ENCODE measurements around the gene CACNA1C. TPM values are rescaled to one million over a fixed set of nuclear protein-coding genes. Genes with fewer than 3 reads are reported as not detected.

Gene CACNA1C
- total RNA-seq, 4 donors from 2014 or later = 0.38 to 2.4 (median 1.4) TPM

- intact Hi-C loops (cut with DNase I; ENCODE audit: low total_unique reads) = no loop called here
- 69 to 76% methylated on average over 4 of the region's 4 CpGs for WGBS, 2 donors
- H3K4me3 ChIP-seq (ENCODE audit: low read depth, poor library complexity, severe bottlenecking) = no peak overlapping the region
- DNase-seq (ENCODE audit: low spot score in 2 of 2) = no peak
- TF ChIP-seq POLR2A (IDR thresholded peaks at IDR 0.05) = no peak
- TF ChIP-seq, protein P1, sequence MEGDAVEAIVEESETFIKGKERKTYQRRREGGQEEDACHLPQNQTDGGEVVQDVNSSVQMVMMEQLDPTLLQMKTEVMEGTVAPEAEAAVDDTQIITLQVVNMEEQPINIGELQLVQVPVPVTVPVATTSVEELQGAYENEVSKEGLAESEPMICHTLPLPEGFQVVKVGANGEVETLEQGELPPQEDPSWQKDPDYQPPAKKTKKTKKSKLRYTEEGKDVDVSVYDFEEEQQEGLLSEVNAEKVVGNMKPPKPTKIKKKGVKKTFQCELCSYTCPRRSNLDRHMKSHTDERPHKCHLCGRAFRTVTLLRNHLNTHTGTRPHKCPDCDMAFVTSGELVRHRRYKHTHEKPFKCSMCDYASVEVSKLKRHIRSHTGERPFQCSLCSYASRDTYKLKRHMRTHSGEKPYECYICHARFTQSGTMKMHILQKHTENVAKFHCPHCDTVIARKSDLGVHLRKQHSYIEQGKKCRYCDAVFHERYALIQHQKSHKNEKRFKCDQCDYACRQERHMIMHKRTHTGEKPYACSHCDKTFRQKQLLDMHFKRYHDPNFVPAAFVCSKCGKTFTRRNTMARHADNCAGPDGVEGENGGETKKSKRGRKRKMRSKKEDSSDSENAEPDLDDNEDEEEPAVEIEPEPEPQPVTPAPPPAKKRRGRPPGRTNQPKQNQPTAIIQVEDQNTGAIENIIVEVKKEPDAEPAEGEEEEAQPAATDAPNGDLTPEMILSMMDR (IDR thresholded peaks at IDR 0.05) = no peak
Observed at GRCh38 chr12:2306735-2307134, 253.9 kb downstream of the CACNA1C start.

GRCh38 chr12:2307550-2307949 is 254.8 kb downstream of the CACNA1C start:
- DNase-seq (ENCODE audit: low spot score in 2 of 2) = no peak
- no peak overlapping the region for H3K4me3 ChIP-seq (ENCODE audit: low read depth, poor library complexity, severe bottlenecking)
- intact Hi-C loops (cut with DNase I; ENCODE audit: low total_unique reads) = no loop called here
- WGBS, 2 donors = 94 to 96% methylated on average over 3 of the region's 3 CpGs
- TF ChIP-seq POLR2A (IDR thresholded peaks at IDR 0.05) = no peak
- TF ChIP-seq, protein P1 (IDR thresholded peaks at IDR 0.05) = no peak

GRCh38 chr12:2309647-2310046 is 256.9 kb downstream of the CACNA1C start:
- 81 to 84% methylated on average over 5 of the region's 5 CpGs for WGBS, 2 donors
- no peak overlapping the region for H3K4me3 ChIP-seq (ENCODE audit: low read depth, poor library complexity, severe bottlenecking)
- no peak for TF ChIP-seq POLR2A (IDR thresholded peaks at IDR 0.05)
- TF ChIP-seq, protein P1 (IDR thresholded peaks at IDR 0.05) = no peak
- intact Hi-C loops (cut with DNase I; ENCODE audit: low total_unique reads) = no loop called here
- no peak for DNase-seq (ENCODE audit: low spot score in 2 of 2)

GRCh38 chr12:2311020-2311778 is 258.4 kb downstream of the CACNA1C start:
- H3K4me3 ChIP-seq (ENCODE audit: low read depth, poor library complexity, severe bottlenecking) = no peak overlapping the region
- TF ChIP-seq POLR2A (IDR thresholded peaks at IDR 0.05) = no peak
- TF ChIP-seq, protein P1 (IDR thresholded peaks at IDR 0.05) = no peak
- intact Hi-C loops (cut with DNase I; ENCODE audit: low total_unique reads) = no loop called here
- DNase-seq (ENCODE audit: low spot score in 2 of 2) = no peak
- 55 to 56% methylated on average over 15 of the region's 15 CpGs for WGBS, 2 donors

- DNase-seq (ENCODE audit: low spot score in 2 of 2) = no peak
- TF ChIP-seq, protein P1 (IDR thresholded peaks at IDR 0.05) = no peak
- 85 to 88% methylated on average over 7 of the region's 7 CpGs for WGBS, 2 donors
- H3K4me3 ChIP-seq (ENCODE audit: low read depth, poor library complexity, severe bottlenecking) = no peak overlapping the region
- intact Hi-C loops (cut with DNase I; ENCODE audit: low total_unique reads) = no loop called here
Observed at GRCh38 chr12:2312175-2312574, 259.4 kb downstream of the CACNA1C start.

DNA sequence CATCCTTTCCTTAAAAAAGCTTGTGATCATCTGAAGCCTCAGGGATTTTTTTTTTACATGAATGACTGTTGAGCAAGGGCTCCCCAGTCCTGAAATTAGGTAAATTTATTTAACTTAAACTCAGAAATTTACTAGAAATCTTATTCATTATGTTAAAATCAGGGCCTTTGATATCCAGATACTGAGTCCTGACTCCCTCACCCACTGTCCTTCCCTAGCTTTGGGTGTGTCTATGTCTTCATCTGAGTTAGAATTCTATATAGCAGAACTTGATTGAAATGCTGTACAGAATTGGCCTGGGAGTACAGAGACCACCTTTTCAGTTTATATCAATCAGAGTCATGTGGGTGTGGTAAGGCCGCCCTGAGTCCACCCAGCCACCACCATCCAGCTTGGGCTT is 260.0 kb downstream of the CACNA1C start:
- DNase-seq (ENCODE audit: low spot score in 2 of 2) = no peak
- no peak overlapping the region for H3K4me3 ChIP-seq (ENCODE audit: low read depth, poor library complexity, severe bottlenecking)
- WGBS, 2 donors = 89 to 96% methylated on average over 1 of the region's 1 CpG
- no peak for TF ChIP-seq POLR2A (IDR thresholded peaks at IDR 0.05)
- TF ChIP-seq, protein P1 (IDR thresholded peaks at IDR 0.05) = no peak
- intact Hi-C loops (cut with DNase I; ENCODE audit: low total_unique reads) = no loop called here
